Omental fat pad (tissue), 4 donors: Measurements from ENCODE around the gene CABLES2. TPM values are rescaled to one million over a fixed set of nuclear protein-coding genes. Genes with fewer than 3 reads are reported as not detected.

Source experiments
- ATAC-seq: fragments of 150-250 bp; one replicate; pipeline ENCODE4 v1.9.1; 2016; ENCODE audit warnings: mild to moderate bottlenecking, moderate library complexity; ENCODE audit not compliant: low FRiP score
- DNase-seq: peaks from one replicate; pipeline ENCODE4 v3.0.0-alpha.2; 2019; ENCODE audit warnings: low spot score
- total RNA-seq, 4 donors: library from RNA; depleted of rRNA; stranded (reverse); fragments of >200 nt; gene quantifications; one replicate each; pipeline ENCODE4 v1.1.0, GENCODE V29; 2016
- TF ChIP-seq, protein P1 (sequence below), 3 donors: fragments of 450-650 bp; IDR thresholded peaks; one replicate each; pipeline ENCODE4 v1.5.1; 2016 to 2017; ENCODE audit warnings: antibody characterized with exemption in 3 of 3, mild to moderate bottlenecking in 3 of 3, moderate library complexity in 2 of 3

CABLES2 gene
- total RNA-seq, 4 donors from 2014 or later = 1.5 to 2.8 (median 2.5) TPM

DNA sequence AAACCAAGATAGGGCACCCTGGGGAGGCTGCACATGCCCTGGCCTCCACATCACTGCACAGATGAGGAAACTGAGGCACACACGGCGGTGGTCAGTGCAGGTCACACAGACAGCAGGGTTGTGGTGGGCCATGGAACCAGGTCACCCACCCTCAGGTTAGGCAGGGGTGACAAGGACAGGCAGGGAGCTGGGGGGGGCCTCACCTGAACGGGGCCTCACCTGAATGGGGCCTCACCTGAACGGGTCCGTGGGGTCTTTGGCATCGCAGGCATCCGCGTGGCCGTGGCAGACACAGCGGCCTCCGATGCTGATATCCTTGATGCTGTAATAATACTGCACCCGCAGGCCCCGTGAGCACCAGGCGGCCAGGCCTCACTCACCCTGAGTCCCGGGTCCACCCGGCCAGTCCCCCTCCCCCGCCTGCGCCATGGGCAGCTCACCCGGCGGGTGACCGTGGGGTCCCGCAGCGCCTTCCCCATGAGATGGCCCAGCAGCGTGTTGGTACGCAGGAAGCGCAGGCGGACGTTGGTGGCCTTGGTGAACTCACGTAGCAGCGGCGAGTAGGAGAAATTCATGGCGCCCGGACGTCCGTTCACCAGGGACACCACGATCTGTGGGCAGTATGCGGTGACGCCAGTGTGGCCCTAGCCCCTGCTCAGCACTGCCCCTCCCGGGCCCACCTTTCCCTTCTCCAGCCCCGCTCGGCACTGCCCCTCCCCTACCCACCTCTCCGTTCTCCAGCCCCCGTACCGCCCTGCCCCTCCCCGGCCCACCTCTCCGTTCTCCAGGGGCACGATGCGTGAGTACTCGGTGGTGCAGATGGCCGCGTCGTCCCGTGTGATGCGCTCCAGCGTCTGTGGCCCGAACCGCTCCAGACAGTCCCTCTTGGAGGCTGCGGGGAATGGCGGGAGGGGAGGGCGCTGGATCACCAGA is 55.4 kb downstream of the CABLES2 start:
- no peak for ATAC-seq
- DNase-seq = no peak
- TF ChIP-seq, protein P1, sequence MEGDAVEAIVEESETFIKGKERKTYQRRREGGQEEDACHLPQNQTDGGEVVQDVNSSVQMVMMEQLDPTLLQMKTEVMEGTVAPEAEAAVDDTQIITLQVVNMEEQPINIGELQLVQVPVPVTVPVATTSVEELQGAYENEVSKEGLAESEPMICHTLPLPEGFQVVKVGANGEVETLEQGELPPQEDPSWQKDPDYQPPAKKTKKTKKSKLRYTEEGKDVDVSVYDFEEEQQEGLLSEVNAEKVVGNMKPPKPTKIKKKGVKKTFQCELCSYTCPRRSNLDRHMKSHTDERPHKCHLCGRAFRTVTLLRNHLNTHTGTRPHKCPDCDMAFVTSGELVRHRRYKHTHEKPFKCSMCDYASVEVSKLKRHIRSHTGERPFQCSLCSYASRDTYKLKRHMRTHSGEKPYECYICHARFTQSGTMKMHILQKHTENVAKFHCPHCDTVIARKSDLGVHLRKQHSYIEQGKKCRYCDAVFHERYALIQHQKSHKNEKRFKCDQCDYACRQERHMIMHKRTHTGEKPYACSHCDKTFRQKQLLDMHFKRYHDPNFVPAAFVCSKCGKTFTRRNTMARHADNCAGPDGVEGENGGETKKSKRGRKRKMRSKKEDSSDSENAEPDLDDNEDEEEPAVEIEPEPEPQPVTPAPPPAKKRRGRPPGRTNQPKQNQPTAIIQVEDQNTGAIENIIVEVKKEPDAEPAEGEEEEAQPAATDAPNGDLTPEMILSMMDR (IDR thresholded peaks at IDR 0.05) = no peak

DNA sequence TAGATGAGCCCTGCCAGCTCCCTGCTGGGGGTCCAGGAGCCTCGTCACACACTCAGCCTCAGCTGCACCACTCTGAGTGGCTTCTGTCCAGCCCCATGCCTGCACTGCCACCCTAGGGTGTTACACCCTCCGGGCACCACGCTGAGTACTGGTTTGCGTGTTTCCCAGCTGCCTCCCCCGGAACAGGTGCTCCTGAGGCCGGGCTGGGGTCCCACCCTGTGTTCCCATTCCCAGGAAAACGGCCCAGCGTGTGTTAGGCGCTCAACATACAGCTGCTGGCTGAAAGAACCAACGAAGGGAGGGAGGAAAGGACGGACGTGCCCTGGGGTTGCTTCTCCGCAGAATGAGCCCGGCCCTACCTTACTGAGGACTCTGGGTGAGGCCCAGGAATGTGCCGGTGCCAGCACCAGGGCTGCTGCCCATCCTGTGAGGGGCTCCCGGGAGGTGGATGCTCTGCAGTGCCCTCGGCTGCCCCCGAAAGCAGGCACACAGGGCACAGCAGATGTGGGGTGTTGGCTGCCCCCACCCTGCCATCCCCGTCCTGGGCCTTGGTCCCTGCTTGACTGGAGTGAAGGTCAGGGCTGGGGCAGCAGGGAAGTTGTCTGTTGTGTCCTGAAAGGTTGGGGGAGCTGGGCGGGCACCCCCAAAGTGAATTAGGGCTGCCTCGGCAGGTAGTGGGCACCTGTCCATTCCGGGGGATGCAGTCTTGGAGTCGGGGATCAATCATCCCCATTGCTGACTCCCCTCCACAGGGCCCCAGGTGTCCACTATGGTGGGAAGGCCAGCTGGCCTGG is 56.3 kb downstream of the CABLES2 start:
- ATAC-seq (no peak), DNase-seq (no peak)
- TF ChIP-seq, protein P1 (IDR thresholded peaks at IDR 0.05) = no peak

DNA sequence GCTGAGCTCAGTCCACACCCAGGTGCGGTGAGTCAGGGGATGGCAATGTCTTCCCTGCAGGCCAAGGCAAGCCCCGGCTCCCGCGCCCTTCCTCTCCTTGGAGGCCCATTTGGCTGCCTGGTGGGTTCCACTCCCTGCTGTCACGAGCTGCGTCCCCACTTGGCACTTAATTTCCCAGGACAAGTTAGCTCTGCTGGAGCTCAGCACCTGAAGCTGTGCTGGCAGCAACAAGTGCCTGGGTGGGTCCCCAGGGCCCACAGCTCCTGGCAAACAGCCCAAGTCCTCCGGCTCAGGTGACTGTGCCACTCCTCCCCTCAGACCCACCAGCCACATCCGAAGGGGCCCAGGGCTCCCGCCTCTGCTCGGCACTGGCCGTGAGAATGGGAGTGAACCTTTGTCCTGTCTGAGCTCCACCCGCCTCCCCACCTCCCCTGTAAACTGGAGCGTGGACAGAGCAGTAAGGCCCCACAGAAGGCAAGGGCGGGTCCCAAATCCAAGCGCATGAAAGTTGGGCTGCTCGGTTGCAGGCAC is 56.9 kb downstream of the CABLES2 start:
- TF ChIP-seq, protein P1 (IDR thresholded peaks at IDR 0.05) = no peak
- DNase-seq (no peak), ATAC-seq (no peak)

DNA sequence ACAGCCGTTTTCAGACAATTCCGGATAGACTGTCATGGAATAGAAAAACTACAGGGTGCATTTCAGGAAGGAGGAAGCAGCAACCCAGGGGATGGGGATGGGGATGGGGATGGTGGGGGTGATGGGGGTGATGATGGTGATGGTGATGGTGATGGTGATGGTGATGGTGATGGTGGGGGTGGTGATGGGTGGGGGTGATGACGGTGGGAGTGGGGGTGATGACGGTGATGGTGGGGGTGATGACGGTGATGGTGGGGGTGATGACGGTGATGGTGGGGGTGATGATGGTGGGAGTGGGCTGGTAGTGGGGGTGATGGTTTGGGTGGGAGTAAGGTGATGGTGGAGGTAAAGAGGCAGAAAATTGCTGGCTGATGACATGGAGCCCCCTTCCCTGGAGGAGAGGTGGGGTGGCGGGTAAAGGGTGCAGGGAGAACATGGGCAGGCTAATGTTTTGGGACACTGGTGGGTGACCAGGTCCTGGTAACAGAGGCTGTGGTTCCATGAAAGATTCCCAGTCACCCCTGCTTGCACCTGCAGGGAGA is 57.5 kb downstream of the CABLES2 start:
- no peak for ATAC-seq

DNA sequence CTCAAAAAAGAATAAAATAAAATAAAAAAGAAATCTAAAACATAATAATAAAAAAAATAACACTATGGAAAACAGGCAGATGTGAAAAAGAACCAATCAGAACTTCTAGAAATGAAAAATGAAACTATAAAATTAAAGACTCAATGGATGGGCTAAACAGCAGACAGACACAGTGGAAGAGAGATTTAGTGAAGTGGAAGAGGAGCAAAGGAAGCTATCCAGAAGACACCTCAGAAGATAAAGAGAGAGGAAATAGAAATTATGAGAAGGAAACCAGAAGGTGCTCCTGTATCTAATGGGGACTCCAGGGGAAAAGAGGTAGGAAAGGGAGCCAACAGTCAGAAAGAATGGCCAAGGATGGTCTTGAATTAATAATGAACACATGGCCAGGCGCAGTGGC is 58.5 kb downstream of the CABLES2 start:
- ATAC-seq (no peak), DNase-seq (no peak)
- TF ChIP-seq, protein P1 (IDR thresholded peaks at IDR 0.05) = no peak

More for the DNA sequence above, 57.5 kb downstream of the CABLES2 start:
- no peak for DNase-seq
- TF ChIP-seq, protein P1 (IDR thresholded peaks at IDR 0.05) = no peak

DNA sequence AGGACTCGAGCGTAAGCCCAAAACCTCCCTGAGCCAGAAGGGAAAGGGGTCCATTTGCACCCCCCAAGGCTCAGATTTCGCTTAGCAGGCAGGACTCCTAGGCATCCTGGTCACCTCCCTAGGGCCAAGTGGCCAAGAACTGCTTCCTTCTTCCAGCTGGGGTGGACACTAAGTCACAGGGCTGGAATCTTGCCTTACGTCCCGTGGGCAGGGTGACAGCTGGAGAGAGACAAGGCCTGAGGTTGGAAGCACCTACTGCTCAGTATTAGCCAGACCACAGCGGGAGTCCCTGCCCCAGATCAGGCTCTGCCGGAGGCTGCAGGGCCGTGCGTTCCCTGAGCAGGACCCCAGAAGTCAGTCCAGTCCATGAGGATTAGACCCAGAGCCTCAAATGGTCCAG is 59.6 kb downstream of the CABLES2 start:
- DNase-seq (no peak), ATAC-seq (no peak)
- TF ChIP-seq, protein P1 (IDR thresholded peaks at IDR 0.05) = no peak
